Measurements from ENCODE around the gene MAGEB10.

The MAGEB10 gene

GRCh38 chrX:27860337-27860736, 52.5 kb downstream of the MAGEB10 start:
- in situ Hi-C loops (cut with HindIII; ENCODE audit: low pct_unique_long_range_greater_than_20kb, low sequenced_read_pairs): no loop called here
- no peak for TF ChIP-seq JUND (IDR thresholded peaks at IDR 0.05; ENCODE audit: low read depth)

GRCh38 chrX:27863809-27864208, 56.0 kb downstream of the MAGEB10 start:
- no peak for TF ChIP-seq JUND (IDR thresholded peaks at IDR 0.05; ENCODE audit: low read depth)
- DNase-seq (ENCODE audit: low read depth in 1 of 2, low spot score in 1 of 2): no peak
- in situ Hi-C loops (cut with HindIII; ENCODE audit: low pct_unique_long_range_greater_than_20kb, low sequenced_read_pairs): no loop called here

More at GRCh38 chrX:27860337-27860736, 52.5 kb downstream of the MAGEB10 start:
- DNase-seq (ENCODE audit: low read depth in 1 of 2, low spot score in 1 of 2): no peak

Data from T47D (cell line).